ENCODE results near the gene SLC50A1.

DNA sequence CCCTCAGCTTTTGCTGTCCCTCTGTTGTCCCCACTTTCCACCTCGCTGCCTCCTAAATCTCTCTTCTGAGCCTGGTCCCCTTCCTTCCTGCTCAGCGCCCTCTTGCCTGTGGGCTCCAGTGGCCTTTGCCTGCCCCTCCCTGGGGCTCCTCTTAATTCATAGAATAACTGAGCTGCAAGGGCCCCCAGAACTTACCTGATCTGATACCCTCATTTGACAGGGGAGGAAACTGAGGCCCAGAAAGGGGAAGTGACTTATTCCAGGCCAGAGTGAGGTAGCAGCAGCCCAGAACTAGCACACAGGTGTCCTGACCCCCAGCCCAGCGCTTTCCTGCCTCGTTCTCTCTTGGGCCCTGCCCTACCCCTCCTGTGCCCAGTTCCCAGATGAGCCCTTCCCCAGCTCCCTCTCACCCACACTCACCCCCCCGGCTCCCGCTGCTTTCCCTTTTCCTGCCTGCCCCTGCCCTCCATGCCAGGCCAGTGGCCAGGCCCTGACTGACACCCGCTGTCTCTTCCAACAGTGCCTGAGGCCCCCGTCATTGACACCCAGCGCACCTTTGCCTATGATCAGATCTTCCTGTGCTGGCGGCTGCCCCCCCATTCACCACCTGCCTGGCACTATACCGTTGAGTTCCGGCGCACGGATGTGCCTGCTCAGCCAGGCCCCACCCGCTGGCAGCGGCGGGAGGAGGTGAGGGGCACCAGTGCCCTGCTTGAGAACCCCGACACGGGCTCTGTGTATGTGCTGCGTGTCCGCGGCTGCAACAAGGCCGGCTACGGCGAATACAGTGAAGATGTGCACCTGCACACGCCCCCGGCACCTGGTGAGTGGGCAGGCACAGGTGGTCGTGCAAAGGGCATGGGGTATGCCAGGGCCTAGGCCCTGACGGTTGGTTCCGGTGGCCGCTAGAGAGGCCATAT, 43.7 kb downstream of the SLC50A1 start:
- no peak for TF ChIP-seq EZH2 (IDR thresholded peaks at IDR 0.05; ENCODE audit: low read length)
- TF ChIP-seq, protein P1, sequence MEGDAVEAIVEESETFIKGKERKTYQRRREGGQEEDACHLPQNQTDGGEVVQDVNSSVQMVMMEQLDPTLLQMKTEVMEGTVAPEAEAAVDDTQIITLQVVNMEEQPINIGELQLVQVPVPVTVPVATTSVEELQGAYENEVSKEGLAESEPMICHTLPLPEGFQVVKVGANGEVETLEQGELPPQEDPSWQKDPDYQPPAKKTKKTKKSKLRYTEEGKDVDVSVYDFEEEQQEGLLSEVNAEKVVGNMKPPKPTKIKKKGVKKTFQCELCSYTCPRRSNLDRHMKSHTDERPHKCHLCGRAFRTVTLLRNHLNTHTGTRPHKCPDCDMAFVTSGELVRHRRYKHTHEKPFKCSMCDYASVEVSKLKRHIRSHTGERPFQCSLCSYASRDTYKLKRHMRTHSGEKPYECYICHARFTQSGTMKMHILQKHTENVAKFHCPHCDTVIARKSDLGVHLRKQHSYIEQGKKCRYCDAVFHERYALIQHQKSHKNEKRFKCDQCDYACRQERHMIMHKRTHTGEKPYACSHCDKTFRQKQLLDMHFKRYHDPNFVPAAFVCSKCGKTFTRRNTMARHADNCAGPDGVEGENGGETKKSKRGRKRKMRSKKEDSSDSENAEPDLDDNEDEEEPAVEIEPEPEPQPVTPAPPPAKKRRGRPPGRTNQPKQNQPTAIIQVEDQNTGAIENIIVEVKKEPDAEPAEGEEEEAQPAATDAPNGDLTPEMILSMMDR (optimal IDR thresholded peaks at IDR 0.05 in 1 of 3, IDR thresholded peaks at IDR 0.05 in 1 of 3, conservative IDR thresholded peaks at IDR 0.05 in 1 of 3; ENCODE audit: extremely low read depth in 1 of 3, insufficient read depth in 2 of 3, low read length in 3 of 3) = no peak
